ENCODE results near the gene HMGB1. TPM values are rescaled to one million over a fixed set of nuclear protein-coding genes. Genes with fewer than 3 reads are reported as not detected.
"Not testable (repeated sequence)": the region's sequence is repeated elsewhere in the genome, so short reads cannot be mapped to it uniquely, and the experiment has no call there.

HMGB1 gene
- polyA plus RNA-seq, 3 donors = 744 to 1,030 (median 903) TPM

DNA sequence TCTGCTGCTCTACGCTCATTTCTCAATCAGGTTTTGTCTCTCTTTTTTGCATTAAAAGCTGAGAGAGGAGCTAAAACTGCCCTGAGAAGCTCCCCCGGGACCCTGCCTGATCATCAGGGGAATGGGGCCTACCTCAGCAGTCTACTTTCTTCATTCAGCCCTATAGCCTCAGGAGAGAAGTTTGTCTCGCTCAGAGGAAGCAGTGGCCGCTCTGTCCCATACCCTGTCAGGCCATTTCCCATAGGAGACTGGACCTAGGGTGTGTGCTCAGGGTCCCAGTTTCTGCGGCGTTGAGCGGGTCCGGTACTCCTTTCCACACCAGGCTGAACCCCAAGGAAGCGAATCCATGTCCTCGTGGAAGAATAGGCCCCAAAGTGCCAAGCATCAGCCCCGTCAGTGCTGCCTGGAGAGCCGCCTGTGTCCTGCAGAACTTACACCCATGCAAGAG is 21.8 kb downstream of the HMGB1 start:
- DNase-seq (ENCODE audit: extremely low read depth in 1 of 11, low read depth in 9 of 11, low spot score in 4 of 11) = no peak

DNA sequence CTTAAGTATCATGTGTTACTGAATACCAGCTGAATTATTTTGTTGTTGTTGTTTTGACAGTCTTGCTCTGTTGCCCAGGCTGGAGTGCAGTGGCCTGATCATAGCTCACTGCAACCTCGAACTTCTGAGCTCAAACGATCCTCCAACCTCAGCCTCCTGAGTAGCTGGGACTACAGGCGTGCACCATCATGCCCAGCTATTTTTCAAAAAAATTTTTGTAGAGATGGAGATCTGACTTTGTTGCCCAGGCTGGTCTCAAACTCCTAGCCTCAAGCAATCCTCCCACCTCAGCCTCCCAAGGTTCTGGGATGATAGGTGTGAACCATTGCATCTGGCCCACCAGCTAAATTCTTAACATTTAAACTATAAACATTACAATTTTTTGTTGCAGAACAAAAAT is 22.2 kb downstream of the HMGB1 start:
- DNase-seq (ENCODE audit: extremely low read depth in 1 of 11, low read depth in 9 of 11, low spot score in 4 of 11) = not testable (repeated sequence)

DNA sequence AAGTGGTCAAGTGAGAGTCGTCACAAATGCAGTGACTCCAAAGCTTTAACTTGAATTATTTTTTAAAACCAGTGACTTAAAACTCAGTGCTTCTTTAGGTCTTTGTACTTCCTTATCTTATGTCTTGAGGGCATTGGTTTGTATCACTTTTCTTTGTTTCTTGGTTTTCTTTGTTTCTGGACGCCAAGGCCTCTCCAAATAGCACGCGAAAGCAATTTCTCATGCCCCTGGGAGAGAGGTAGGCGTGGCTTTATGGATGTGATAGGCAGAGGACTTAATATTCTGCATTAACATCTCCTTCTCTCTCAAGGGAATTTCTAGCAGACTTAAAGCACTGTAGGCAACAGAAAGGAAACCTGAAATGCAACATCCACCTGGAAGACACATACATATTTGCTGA is 22.8 kb downstream of the HMGB1 start:
- DNase-seq (ENCODE audit: extremely low read depth in 1 of 11, low read depth in 9 of 11, low spot score in 4 of 11) = no peak

DNA sequence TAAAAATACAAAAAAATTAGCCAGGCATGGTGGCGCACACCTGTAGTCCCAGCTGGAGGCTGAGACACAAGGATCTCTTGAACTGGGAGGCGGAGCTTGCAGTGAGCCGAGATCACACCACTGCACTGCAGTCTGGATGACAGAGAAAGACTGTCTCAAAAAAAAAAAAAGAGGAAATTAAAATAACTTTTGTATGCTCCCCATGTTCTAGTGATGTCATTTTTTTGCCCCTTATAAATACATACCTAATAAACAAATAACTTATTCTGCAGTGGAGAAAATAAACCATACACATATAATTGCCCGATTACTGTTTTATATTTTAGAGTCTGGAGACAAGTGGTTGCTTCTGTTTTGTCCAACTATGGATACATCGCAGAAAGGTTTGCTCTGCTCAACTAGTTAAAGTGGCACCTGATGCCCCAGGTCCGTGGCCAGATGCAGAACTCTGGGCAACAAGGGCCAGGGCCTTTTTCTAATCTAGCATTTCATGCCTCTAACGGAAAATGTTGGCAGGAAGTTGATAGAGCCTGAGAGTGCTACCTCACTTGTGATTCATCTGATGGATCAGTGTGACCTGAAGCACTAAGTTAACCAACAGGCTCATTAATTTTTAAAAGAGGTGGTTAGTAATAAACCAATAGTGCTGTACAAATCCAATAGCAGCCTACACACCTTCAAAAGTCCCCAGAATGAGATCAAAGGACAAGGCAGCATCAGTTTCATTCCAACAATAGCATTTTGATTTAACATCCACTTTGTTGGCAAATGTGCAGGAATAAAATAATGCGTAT is 24.6 kb downstream of the HMGB1 start:
- no peak for DNase-seq (ENCODE audit: extremely low read depth in 1 of 11, low read depth in 9 of 11, low spot score in 4 of 11)

DNA sequence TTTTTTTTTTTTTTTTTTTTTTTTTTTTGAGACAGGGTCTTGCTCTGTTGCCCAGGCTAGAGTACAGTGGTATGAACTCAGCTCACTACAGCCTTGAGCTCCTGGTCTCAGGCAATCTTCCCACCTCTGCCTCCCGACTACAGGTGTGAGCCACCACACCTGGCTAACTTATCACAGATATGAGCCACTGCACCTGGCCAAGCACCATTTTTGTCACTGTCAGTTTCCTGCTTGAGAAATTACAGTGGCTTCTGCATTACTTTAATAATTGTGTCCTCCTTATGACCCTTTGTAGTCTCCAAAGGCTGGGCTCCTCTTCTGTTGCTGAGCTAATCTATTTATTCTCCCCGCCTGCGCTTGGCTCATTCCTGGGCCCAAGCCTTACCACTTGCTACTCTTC is 27.4 kb downstream of the HMGB1 start:
- DNase-seq (ENCODE audit: extremely low read depth in 1 of 11, low read depth in 9 of 11, low spot score in 4 of 11) = no peak

DNA sequence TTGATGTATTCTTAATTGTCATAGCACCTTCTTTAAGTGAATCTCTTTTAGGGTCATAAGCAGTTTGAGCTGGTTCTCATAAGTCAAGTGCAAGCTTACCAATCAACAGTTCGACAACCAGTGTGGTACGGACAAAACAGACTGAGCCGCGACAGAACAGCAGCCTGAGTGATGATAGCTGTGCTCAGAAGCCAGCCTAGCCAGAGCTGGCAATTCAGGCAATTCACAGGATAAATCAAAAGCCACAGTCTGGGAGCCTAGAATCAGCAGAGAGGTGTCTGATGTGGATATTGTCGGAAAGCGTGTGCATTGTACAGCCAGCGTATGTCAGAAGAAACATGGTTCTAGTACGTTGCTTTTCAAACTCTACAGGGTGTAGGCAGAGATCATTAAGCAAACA is 28.6 kb downstream of the HMGB1 start:
- no peak for DNase-seq (ENCODE audit: extremely low read depth in 1 of 11, low read depth in 9 of 11, low spot score in 4 of 11)

DNA sequence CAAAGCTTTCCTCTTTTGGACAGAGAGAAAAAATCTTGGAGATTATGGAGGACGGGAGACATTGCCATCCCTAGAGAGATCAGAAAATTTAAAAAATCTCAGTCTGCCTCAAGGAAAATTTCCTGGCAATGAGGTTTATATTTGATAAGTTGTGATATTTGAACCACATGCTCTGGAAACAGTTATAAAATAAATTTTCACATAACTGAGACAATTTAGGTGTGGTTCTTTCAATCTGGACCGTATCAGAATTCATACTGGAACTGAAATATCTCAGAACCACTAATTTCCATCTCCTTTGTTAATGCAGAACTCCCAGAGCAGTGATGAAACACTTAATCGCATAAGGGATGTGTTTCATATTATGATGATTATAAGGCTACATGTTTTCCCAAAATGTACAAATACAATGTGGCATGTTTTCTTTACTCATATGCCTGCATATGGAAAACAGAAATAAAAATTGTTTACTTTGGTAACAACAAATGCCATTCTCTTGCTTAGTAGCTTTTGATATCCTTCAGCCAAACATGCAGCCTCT is 29.8 kb downstream of the HMGB1 start:
- no peak for DNase-seq (ENCODE audit: extremely low read depth in 1 of 11, low read depth in 9 of 11, low spot score in 4 of 11)

DNA sequence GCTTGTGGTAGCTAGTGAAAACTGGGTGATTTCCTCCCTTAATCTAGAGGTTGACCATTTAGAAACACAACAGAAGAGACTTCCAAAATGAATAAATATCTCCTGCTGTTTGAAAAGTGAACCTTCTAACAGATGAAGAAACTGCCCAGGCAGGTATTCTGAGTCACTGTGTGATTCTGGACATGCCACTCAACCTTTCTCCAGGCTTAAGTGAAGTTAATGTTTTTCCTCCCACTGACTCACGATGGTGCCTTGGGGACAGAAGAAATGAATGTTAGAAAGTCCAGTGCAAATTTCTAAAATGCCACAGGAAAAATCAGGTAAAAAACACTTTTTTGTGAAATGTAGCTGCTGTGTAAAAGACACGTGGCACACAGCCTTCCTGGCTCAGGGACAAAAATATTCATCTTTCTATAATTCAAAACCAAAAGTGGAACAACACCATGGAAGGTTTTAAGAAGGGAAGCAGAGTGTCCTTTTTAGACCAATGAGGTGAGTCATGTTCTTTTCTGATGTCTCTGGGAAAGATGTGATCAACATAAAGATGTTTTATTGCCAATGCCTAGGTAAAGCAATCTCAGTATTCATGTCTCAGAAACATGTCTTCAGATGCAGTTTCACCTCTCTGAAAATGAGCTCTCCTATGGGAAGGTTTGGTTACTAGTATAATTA is 34.3 kb downstream of the HMGB1 start:
- DNase-seq (ENCODE audit: extremely low read depth in 1 of 11, low read depth in 9 of 11, low spot score in 4 of 11) = no peak

DNA sequence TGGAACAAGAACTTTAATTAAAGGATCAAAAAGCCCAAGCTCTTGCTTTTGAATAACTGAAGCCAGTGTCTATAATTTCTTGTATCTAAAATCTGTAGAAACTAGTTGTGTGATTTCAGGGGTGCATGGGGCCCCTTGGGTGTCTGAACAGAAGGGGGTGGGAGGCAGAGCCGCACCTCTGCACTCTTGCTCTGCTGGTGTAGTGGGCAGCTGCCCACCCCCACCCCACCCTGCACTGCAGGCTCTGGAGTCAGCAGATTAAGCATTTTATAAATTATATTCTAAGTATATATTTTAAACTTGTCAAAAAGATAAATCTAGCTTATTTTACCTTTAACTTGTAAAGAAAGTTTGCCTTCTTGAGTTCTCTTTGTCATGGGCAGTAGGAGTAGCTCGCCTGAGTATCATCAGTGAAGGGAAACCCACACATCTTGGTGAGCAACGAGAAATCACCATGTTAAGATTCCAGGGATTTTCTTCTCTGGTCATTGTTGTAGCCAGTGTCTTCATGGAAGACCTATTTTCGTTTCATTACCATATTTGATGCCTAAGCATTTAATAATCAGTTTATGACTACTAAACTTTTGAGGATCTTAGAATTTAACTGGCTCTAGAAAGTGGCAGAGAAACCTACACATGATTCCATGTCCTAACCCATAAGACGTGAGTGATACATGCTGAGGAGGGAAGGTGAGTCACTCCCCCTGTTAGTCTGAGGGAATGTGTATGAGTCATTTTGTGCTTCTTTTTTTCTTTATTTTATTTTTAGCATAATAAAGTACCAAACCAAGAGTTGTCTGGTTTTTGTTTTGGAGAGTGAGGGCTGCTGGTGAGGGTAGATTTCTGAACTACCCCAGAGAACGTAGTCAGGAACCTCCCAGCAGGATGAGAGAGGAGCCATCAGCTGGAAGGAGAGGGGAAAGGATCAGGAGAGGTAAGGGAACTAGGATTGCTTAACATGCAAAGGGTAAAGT is 35.7 kb downstream of the HMGB1 start:
- DNase-seq (ENCODE audit: extremely low read depth in 1 of 11, low read depth in 9 of 11, low spot score in 4 of 11) = no peak

DNA sequence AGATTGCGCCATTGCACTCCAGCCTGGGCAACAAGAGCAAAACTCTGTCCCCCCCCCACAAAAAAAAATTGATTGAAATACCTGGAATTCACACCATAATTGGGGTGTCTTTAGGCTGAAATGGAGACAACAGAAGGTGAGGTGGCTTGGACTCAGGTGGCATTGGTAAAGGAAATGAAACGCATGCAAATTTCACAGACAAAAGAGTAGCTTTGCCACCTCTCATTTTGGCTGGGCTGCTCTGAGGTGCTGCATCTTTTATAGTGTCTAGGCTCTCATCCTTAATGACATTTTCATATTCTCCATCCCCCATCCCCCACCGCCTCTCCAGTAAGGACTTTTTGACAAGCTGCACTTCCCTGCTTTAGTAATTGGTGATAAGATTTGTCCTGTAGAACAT is 36.5 kb downstream of the HMGB1 start:
- DNase-seq (ENCODE audit: extremely low read depth in 1 of 11, low read depth in 9 of 11, low spot score in 4 of 11) = no peak

DNA sequence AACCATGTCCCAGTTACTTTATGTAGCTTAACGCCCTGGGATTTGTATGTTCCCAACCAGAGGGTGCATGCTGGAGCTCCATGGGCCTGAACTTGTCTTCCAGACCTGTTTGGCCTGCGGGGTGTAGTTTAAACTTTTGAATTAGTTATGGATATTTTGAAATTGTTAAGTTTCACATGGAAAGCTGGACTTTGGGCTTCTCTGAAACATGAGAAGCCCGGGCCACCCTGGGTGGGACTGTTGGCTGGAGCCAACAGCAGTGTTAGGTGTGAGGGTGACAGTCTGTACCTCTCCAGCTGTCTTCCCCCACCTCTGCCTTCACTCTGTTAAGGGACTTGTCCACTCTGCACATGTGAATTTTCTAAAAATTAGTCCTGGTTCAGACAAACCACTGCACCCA is 41.8 kb downstream of the HMGB1 start:
- no peak for DNase-seq (ENCODE audit: extremely low read depth in 1 of 11, low read depth in 9 of 11, low spot score in 4 of 11)

DNA sequence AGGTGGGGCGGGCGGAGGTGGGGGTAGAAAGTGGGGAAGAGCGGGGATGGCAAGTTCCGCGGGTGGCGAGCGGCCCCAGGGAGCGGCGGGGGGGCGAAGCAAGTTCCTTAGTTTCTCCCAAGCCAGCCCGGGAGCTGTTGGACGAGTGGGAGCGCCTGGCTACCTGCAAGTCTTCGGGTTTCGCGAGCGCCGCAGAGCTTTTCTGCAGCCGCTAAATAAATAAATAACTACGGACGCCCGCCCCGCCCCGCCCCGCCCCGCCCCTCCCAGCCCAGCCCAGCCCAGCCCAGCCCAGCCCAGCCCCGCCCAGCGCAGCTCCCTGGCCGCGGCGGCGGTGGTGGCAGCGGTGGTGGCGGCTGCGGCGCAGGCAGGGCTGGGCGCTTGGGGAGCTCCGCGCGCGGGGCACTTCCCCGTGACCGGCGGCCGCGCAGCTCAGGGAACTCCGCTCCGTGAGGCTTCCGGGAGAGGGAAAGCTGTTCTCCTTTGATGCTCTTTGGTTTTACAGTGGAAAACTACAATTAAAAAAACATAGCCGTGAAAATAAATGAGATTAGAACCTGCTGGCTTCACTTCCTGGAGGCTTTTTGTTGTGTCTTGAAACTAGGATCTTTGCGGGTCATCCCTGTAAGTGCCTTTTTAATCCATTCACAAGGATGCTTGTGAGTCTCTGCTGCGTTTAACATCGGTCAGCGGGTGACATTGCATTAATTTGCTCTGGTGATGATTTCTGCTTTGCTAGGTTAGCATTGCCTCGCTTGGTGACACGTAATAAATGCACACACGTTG is 43.5 kb downstream of the HMGB1 start, which contains the start of gene UBE2L5:
Gene UBE2L5, plus strand, starts transcription at position 440 of the 786 bp plus-strand sequence. CDS start 5,498 bp downstream, outside the sequence.
- peak in 6 of 11 donors; percentile 36 to 71 (median 62) for DNase-seq (ENCODE audit: extremely low read depth in 1 of 11, low read depth in 9 of 11, low spot score in 4 of 11)

DNA sequence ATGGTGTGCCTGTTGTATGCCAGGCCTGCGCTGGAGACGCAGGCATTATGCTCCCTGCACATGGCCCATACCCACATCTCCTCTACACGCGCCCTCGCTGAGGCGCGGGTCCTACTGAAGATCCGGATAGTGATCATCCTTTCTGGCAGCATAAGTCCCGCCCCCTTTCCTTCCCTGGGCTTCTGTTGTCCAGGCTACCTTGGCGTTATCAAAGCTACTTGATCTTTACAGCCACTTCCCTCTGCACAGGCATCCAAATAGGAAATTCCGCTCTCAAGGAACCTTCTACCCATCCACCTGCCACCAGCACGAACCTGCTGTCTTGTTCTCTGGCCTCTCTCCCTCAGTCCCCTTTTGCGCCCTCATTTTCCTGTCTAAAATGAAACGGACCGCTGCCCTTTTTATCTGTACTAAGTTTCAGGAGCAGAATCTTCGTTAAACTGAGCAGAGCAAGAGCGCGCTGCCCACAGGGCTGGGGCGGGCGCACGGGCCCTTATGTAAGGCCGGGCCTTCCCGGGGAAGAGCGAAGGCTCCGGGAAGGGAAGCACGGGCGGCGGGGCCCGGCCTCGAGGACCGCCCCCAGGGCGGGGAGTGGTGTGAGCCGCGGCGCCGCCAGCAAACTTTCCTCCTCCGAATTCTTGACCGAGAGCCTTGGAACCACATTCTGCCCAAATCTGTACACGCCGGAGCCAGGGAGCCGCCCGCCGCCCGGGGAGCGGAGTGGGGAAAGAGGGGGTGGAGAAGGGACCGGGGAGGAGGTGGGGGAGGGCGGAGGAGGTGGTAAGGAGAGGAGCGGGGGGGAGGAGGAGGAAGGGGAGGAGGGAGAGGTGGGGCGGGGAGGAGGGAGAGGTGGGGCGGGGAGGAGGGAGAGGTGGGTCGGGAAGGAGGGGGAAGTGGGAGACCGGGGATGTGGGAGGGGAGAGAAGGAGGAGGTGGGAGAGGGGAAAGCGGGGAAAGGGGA is 44.4 kb downstream of the HMGB1 start:
- DNase-seq (ENCODE audit: extremely low read depth in 1 of 11, low read depth in 9 of 11, low spot score in 4 of 11) = peak in 8 of 11 donors; percentile 40 to 77 (median 64)

DNA sequence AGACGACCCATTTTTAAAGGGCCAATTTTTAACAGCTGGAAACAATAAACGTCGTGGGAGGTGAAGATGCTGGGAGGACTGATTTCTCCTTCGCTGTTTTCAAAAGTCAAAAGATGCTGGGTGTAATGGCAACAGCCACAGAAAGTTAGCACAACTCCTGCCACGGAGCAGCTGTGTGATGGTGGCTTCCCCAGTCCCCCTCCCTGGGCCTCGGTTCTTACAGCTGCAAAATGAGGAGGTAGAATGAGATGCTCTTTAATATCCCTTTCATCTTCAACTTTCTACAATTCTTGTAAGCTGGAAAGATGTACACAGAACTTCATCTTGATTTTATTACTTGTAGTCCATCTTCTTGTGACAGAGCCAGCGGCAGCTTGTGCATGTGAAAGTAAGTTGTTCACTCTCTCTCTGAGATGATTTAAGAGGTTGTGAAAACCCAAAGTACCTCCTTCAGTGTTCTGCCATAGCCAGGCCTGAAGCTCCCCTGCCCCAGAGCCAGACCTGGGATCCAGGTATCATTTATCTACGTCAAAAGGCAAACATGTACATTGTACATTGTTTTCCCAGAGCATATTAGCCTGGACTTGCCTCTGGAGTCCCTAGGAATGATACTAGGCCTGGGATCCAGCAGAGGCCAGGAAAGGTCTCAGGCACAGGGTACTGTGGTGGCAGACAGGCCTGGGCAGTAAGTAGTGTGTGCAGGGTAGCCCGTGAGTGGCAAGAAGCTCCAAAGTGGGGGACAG is 46.8 kb downstream of the HMGB1 start:
- no peak for DNase-seq (ENCODE audit: extremely low read depth in 1 of 11, low read depth in 9 of 11, low spot score in 4 of 11)

DNA sequence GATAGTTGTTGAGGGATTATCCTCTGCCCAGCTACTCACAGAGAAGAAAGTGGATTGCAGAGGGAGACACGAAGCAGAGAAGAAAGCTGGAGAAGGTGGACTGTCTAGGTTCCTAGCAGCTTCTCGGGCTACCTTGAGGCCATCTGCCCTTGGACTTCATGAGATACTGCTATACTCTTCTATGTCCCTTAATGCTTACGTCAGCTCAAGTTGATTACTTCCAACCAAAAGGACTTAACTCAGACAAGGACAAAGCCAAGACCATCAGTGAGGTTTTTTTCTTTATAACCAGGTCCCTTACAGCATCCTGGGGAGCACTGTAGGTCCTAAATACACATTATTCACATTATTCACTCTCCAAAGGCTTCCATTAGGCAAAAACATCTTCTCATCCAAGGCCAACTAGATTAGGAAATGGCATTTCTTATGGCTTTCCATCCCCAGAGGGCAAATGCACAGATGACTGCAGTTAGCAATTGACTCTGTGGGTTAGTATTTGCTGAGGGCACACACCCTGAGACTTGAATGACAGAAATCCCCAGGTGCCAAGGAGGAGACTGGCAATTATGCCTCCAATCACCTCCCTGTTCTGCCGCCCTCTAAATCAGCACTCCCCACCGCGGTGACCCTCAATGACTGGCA is 47.5 kb downstream of the HMGB1 start:
- no peak for DNase-seq (ENCODE audit: extremely low read depth in 1 of 11, low read depth in 9 of 11, low spot score in 4 of 11)

DNA sequence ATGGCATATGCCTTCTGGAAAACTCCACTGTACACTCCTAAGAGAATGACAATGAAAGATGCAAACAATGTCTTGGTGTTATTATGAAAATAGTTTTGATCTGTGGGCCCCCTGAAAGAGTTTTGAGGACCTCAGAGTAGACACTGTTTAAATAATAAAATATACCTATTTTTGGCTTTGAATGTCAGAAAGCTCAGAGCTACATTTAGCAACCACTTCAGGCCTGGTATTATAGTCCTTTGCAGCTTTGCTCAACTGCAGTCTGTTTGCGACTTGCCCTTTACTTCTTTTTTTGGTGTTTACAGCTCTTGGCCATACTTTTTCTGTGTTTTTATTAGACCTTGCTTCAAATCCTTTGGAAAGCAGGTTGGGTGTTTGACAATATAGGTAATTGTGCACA is 49.3 kb downstream of the HMGB1 start:
- DNase-seq (ENCODE audit: extremely low read depth in 1 of 11, low read depth in 9 of 11, low spot score in 4 of 11) = no peak
